AG10803 (cell line): ENCODE results near the gene LACTB.

Source experiments
- DNase-seq: peaks from one replicate; pipeline ENCODE4 v3.0.0; 2010; ENCODE audit warnings: low read depth
- H3K4me3 ChIP-seq: 2 replicates; pipeline ENCODE4 v1.5.1; 2011; ENCODE audit warnings: mild to moderate bottlenecking, low read length, control low read depth
- CTCF ChIP-seq: conservative IDR thresholded peaks from 2 replicates; pipeline ENCODE4 v1.5.1; 2011; ENCODE audit warnings: mild to moderate bottlenecking, low read length, control low read depth, inconsistent platforms

LACTB gene

GRCh38 chr15:63146684-63147083 is 25.0 kb downstream of the LACTB start:
- no peak overlapping the region for H3K4me3 ChIP-seq
- peak; percentile 31 for TF ChIP-seq CTCF
- DNase-seq, result no peak

- no peak for DNase-seq
- TF ChIP-seq CTCF, result no peak
- H3K4me3 ChIP-seq, result no peak overlapping the region
Measured at GRCh38 chr15:63151665-63152064, 30.0 kb downstream of the LACTB start.

GRCh38 chr15:63155486-63155885 is 33.8 kb downstream of the LACTB start:
- peak overlapping the region; percentile 91 for H3K4me3 ChIP-seq
- TF ChIP-seq CTCF, result no peak
- DNase-seq, result no peak

- H3K4me3 ChIP-seq, result peak overlapping the region; percentile 91
- peak; percentile 36 for TF ChIP-seq CTCF
- DNase-seq, result no peak
Measured at GRCh38 chr15:63156086-63156710, 34.5 kb downstream of the LACTB start.

GRCh38 chr15:63156755-63157117 is 35.1 kb downstream of the LACTB start:
- DNase-seq, result peak; percentile 46
- peak overlapping the region; percentile 91 for H3K4me3 ChIP-seq
- TF ChIP-seq CTCF, result no peak

- no peak for TF ChIP-seq CTCF
- DNase-seq, result peak; percentile 94
- peak within 1 kb of the TSS; percentile 91 for H3K4me3 ChIP-seq
Measured at GRCh38 chr15:63157118-63157843, 35.6 kb downstream of the LACTB start, which contains the start of gene RPS27L. RPS27L (minus strand) TSS chr15:63157477; CDS start chr15:63157405, 72 bp downstream.

GRCh38 chr15:63157891-63158431 is 36.3 kb downstream of the LACTB start:
- peak; percentile 51 for TF ChIP-seq CTCF
- H3K4me3 ChIP-seq, result peak overlapping the region; percentile 91
- peak; percentile 83 for DNase-seq
